CD4-positive, alpha-beta T cell treated with Interferon gamma for 1 hour (primary cell): ENCODE measurements around the gene ASB10.

Experiments
- DNase-seq: peaks from one replicate; pipeline ENCODE4 v3.0.0-alpha.2; 2020

ASB10 gene

GRCh38 chr7:151209588-151209987 lies 22.5 kb upstream of the ASB10 start:
- DNase-seq: no peak

GRCh38 chr7:151208253-151208862 lies 21.3 kb upstream of the ASB10 start:
- DNase-seq: no peak

GRCh38 chr7:151207804-151208203 lies 20.8 kb upstream of the ASB10 start:
- no peak for DNase-seq

- no peak for DNase-seq
These were observed 20.3 kb upstream of the ASB10 start for GRCh38 chr7:151207315-151207714.

- DNase-seq: no peak
These were observed 19.9 kb upstream of the ASB10 start for GRCh38 chr7:151206914-151207313.

GRCh38 chr7:151205730-151206129 lies 18.7 kb upstream of the ASB10 start:
- no peak for DNase-seq

- DNase-seq: no peak
These were observed 17.5 kb upstream of the ASB10 start for GRCh38 chr7:151204383-151205032.

- DNase-seq: no peak
These were observed 15.8 kb upstream of the ASB10 start for GRCh38 chr7:151202836-151203235.

- no peak for DNase-seq
These were observed 14.7 kb upstream of the ASB10 start for GRCh38 chr7:151201751-151202150.

GRCh38 chr7:151201344-151201743 lies 14.3 kb upstream of the ASB10 start:
- DNase-seq: no peak

GRCh38 chr7:151198945-151199848 lies 12.1 kb upstream of the ASB10 start:
- no peak for DNase-seq

GRCh38 chr7:151197932-151198331 lies 10.9 kb upstream of the ASB10 start:
- DNase-seq: no peak

- DNase-seq: no peak
These were observed 8.8 kb upstream of the ASB10 start for GRCh38 chr7:151195616-151196450.

- no peak for DNase-seq
These were observed 7.1 kb upstream of the ASB10 start for GRCh38 chr7:151194188-151194587.

GRCh38 chr7:151193203-151193978 lies 6.3 kb upstream of the ASB10 start:
- no peak for DNase-seq

- DNase-seq: no peak
These were observed 5.0 kb upstream of the ASB10 start for GRCh38 chr7:151192002-151192539.

- DNase-seq: no peak
These were observed 4.5 kb upstream of the ASB10 start for GRCh38 chr7:151191544-151191943.

- no peak for DNase-seq
These were observed 2.0 kb upstream of the ASB10 start for GRCh38 chr7:151189038-151189437.

- no peak for DNase-seq
These were observed 1.1 kb upstream of the ASB10 start for GRCh38 chr7:151188252-151188542.

- DNase-seq: no peak
These were observed 580 bp upstream of the ASB10 start for GRCh38 chr7:151187409-151188251.
